GM12864 (cell line): ENCODE measurements around the gene PEX11B.
"Not testable (repeated sequence)": the region's sequence is repeated elsewhere in the genome, so short reads cannot be mapped to it uniquely, and the experiment has no call there.

Source experiments
- DNase-seq: peaks from one replicate; pipeline ENCODE4 v3.0.0-alpha.2; 2011; ENCODE audit warnings: low read depth
- H3K4me3 ChIP-seq: 2 replicates; pipeline ENCODE4 v1.5.1; 2011; ENCODE audit warnings: mild to moderate bottlenecking, low read depth, low read length, control low read depth
- CTCF ChIP-seq: IDR thresholded peaks from 2 replicates; pipeline ENCODE4 v1.5.1; 2011; ENCODE audit warnings: low read depth, mild to moderate bottlenecking, moderate library complexity, low read length, control low read depth, inconsistent platforms; ENCODE audit errors: missing control alignments

Gene PEX11B

GRCh38 chr1:145942405-145942804 is 23.9 kb upstream of the PEX11B start:
- H3K4me3 ChIP-seq = no peak overlapping the region
- no peak for DNase-seq
- TF ChIP-seq CTCF = no peak

GRCh38 chr1:145937436-145937835 is 18.9 kb upstream of the PEX11B start:
- no peak overlapping the region for H3K4me3 ChIP-seq
- TF ChIP-seq CTCF = no peak
- DNase-seq = no peak

- H3K4me3 ChIP-seq = no peak overlapping the region
- no peak for DNase-seq
- TF ChIP-seq CTCF = no peak
Measured at GRCh38 chr1:145936247-145936646, 17.7 kb upstream of the PEX11B start.

- H3K4me3 ChIP-seq = no peak overlapping the region
- no peak for TF ChIP-seq CTCF
- DNase-seq = no peak
Measured at GRCh38 chr1:145935708-145936107, 17.2 kb upstream of the PEX11B start.

- not testable (repeated sequence) for DNase-seq
Measured at GRCh38 chr1:145932522-145933009, 14.0 kb upstream of the PEX11B start.

GRCh38 chr1:145927916-145928643 is 9.6 kb upstream of the PEX11B start:
- no peak for DNase-seq
- TF ChIP-seq CTCF = no peak
- H3K4me3 ChIP-seq = peak overlapping the region; percentile 71

More at GRCh38 chr1:145932522-145933009, 14.0 kb upstream of the PEX11B start:
- not testable (repeated sequence) for H3K4me3 ChIP-seq

GRCh38 chr1:145927063-145927886 is 8.8 kb upstream of the PEX11B start, which contains the start of gene RBM8A:
Gene RBM8A, minus strand, starts transcription at chr1:145927484. Its CDS starts 58 bp downstream, at chr1:145927426.
- peak; percentile 99 for DNase-seq
- peak within 1 kb of the TSS; percentile 71 for H3K4me3 ChIP-seq
- TF ChIP-seq CTCF = peak; percentile 68
